ENCODE measurements around the gene LMF2. TPM values are rescaled to one million over a fixed set of nuclear protein-coding genes. Genes with fewer than 3 reads are reported as not detected.

LMF2 gene
- total and polyA plus RNA-seq, 2 of the 4 experiments (the other 2 are of a cell fraction) = 16.8 to 82.6 TPM

DNA sequence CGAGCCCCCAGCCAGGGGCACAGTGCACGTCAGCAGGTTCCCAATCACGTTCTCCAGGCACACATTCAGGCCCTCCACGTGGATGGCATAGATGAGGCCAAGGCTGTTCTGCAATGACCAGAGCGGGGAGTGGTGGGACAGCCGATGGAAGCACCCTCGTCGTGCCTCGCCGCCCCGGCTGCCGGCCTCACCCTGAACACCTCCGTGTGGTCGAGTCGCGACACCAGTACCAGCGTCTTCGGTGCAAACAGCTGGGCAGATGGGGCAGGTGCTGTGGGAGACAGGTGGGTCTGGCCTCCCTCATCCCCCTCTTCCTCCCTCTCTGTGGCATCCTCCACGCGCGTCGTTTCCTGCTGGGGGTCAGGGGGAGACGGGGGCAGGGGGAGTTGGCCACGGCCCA is 40.2 kb downstream of the LMF2 start:
- no peak overlapping the region for H2AFZ ChIP-seq (replicated peaks; ENCODE audit: low read length, poor library complexity)
- WGBS, 2 experiments (ENCODE audit: extremely low coverage in 2 of 2, insufficient read length in 1 of 2) = 87% methylated on average over 6 of the region's 24 CpGs; no CpG with 5 or more reads in 1 of the 2 experiments
- peaks cover 48% of the 10 kb centered on the region for H4K20me1 ChIP-seq (ENCODE audit: insufficient read depth, low read length)

More for the DNA sequence above, 40.2 kb downstream of the LMF2 start:
- dilution Hi-C loops (cut with HindIII; ENCODE audit: low sequenced_read_pairs, unreplicated experiment) = no loop called here
- no peak overlapping the region for H3K4me2 ChIP-seq (ENCODE audit: low read depth, low read length)
- H3K4me3 ChIP-seq (ENCODE audit: insufficient read depth, low read depth, low read length) = no peak overlapping the region
- POLR2A ChIA-PET (ENCODE audit: unreplicated experiment) = no interaction called here
- no peak overlapping the region for H2AK9ac ChIP-seq (replicated peaks; ENCODE audit: low read depth, low read length, poor library complexity)
- TF ChIP-seq NFE2L2 (IDR thresholded peaks at IDR 0.05; ENCODE audit: low read depth, low read length) (no peak), MXI1 (IDR thresholded peaks at IDR 0.05; ENCODE audit: borderline replicate concordance, low read depth, low read length) (no peak), RFX5 (IDR thresholded peaks at IDR 0.05; ENCODE audit: low read depth, low read length) (no peak)
- TF ChIP-seq, protein P1, sequence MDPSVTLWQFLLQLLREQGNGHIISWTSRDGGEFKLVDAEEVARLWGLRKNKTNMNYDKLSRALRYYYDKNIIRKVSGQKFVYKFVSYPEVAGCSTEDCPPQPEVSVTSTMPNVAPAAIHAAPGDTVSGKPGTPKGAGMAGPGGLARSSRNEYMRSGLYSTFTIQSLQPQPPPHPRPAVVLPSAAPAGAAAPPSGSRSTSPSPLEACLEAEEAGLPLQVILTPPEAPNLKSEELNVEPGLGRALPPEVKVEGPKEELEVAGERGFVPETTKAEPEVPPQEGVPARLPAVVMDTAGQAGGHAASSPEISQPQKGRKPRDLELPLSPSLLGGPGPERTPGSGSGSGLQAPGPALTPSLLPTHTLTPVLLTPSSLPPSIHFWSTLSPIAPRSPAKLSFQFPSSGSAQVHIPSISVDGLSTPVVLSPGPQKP (IDR thresholded peaks at IDR 0.05; ENCODE audit: borderline replicate concordance, low read depth, low read length) = no peak
- H3K36me3 ChIP-seq (ENCODE audit: control insufficient read depth, insufficient read depth, low read length) = peaks cover 54% of the 10 kb centered on the region
- no peak overlapping the region for H3K14ac ChIP-seq (replicated peaks; ENCODE audit: low read depth, low read length)
- H3K4me1 ChIP-seq (ENCODE audit: control insufficient read depth, insufficient read depth, low read length) = peaks cover 12% of the 10 kb centered on the region; the same call in 1 of the 2 replicates
- no peak overlapping the region for H3K27ac ChIP-seq (ENCODE audit: insufficient read depth, low read length)
- no peak overlapping the region for H2BK5ac ChIP-seq (ENCODE audit: low read depth, low read length, poor library complexity, severe bottlenecking)
- H4K8ac ChIP-seq (ENCODE audit: low read depth in 2 of 2, low read length in 2 of 2) = no peak overlapping the region
- H2BK120ac ChIP-seq (ENCODE audit: low read depth, low read length) = no peak overlapping the region
- peaks cover 10% of the 10 kb centered on the region; the same call in 1 of the 2 replicates for H3K9me1 ChIP-seq (ENCODE audit: insufficient read depth, low read length)
- H2BK15ac ChIP-seq (ENCODE audit: low read depth, low read length) = no peak overlapping the region
- H3K9ac ChIP-seq (ENCODE audit: low read depth, low read length) = no peak overlapping the region
- no peaks in the 10 kb centered on the region for H3K9me3 ChIP-seq (ENCODE audit: control insufficient read depth, insufficient read depth, low read length)
- intact Hi-C loops (cut with micrococcal nuclease) = no loop called here
- no peak overlapping the region for H3K18ac ChIP-seq (ENCODE audit: low read depth, low read length)
- H3K79me1 ChIP-seq (ENCODE audit: low read depth in 1 of 2, low read length in 2 of 2) = peaks cover 15 to 57% of the 10 kb centered on the region in 2 experiments; a peak in 3 of 4 replicates
- H4K91ac ChIP-seq (ENCODE audit: insufficient read depth, low read depth, low read length) = no peak overlapping the region
- no peaks in the 10 kb centered on the region for H3K27me3 ChIP-seq (ENCODE audit: control insufficient read depth, insufficient read depth, low read length)
- no peak overlapping the region for H3K23ac ChIP-seq (ENCODE audit: low read depth, low read length)
- no peak overlapping the region for H3K56ac ChIP-seq (ENCODE audit: extremely low read depth, insufficient read depth, low read length)
- H4K5ac ChIP-seq (ENCODE audit: low read depth, low read length) = no peak overlapping the region
- H2BK20ac ChIP-seq (ENCODE audit: low read depth, low read length) = no peak overlapping the region
- in situ Hi-C loops (cut with MboI; ENCODE audit: low sequenced_read_pairs) = no loop called here
- CTCF ChIA-PET = no interaction called here
- BruUV-seq (replicated peaks) = no TSS peak
- H3K4ac ChIP-seq (ENCODE audit: low read depth, low read length) = no peak overlapping the region
- DNase-seq (no peak), ATAC-seq (ENCODE audit: low read depth) (no peak)
- no peak overlapping the region for H2AK5ac ChIP-seq (ENCODE audit: low read depth, low read length)

All from IMR-90 (cell line).